Heart left ventricle (tissue), 16 donors: ENCODE data around the gene MAN2A1. TPM values are rescaled to one million over a fixed set of nuclear protein-coding genes. Genes with fewer than 3 reads are reported as not detected.

Source experiments
- ATAC-seq, 4 donors: fragments of 200-7000 bp; cut with Tn5 transposase; one replicate each; pipeline ENCODE4 v1.9.1; 2020 to 2022; ENCODE audit warnings: moderate library complexity in 4 of 4, mild to moderate bottlenecking in 3 of 4, moderate number of reproducible peaks in 1 of 4
- DNase-seq, 5 donors: peaks; one replicate each; pipeline ENCODE4 v3.0.0-alpha.2; 2020
- H3K27ac ChIP-seq, 12 donors: fragments of 200-600 bp; sonication (generic) in 4 of 12; one replicate each; pipeline versions ENCODE4 v1.5.0 to v1.8.0; 2016 to 2022; ENCODE audit warnings: mild to moderate bottlenecking in 2 of 12
- H3K27me3 ChIP-seq, 9 donors: fragments of 200-600 bp; sonication (generic) in 2 of 9; one replicate each; pipeline versions ENCODE4 v1.5.1 to v1.8.0; 2016 to 2022; ENCODE audit warnings: mild to moderate bottlenecking in 3 of 9
- H3K36me3 ChIP-seq, 9 donors: fragments of 200-600 bp; sonication (generic) in 2 of 9; one replicate each; pipeline versions ENCODE4 v1.5.0 to v1.8.0; 2018 to 2022; ENCODE audit warnings: mild to moderate bottlenecking in 2 of 9
- H3K4me1 ChIP-seq, 12 donors: fragments of 200-600 bp; sonication (generic) in 4 of 12; one replicate each; pipeline versions ENCODE4 v1.5.0 to v1.8.0; 2016 to 2022; ENCODE audit warnings: mild to moderate bottlenecking in 3 of 12
- H3K4me3 ChIP-seq, 12 donors: fragments of 200-600 bp; sonication (generic) in 4 of 12; one replicate each; pipeline versions ENCODE4 v1.5.0 to v1.8.0; 2017 to 2022; ENCODE audit warnings: mild to moderate bottlenecking in 9 of 12, moderate library complexity in 4 of 12
- H3K9me3 ChIP-seq, 12 donors: fragments of 200-600 bp; sonication (generic) in 4 of 12; one replicate each; pipeline versions ENCODE4 v1.5.0 to v1.8.0; 2016 to 2022; ENCODE audit warnings: mild to moderate bottlenecking in 1 of 12
- POLR2A ChIP-seq, 2 donors: fragments of 450-650 bp; IDR thresholded peaks; one replicate each; pipeline ENCODE4 v1.6.1; 2017; ENCODE audit warnings: antibody characterized with exemption in 2 of 2, mild to moderate bottlenecking in 2 of 2, moderate library complexity in 2 of 2
- WGBS, 4 donors: extraction: QIAGEN DNeasy Blood & Tissue Kit in 2 of 4; methylation state at CpG; one replicate each; pipeline versions ENCODE4 v1.1.5 to v1.1.7; 2013 to 2018; 5-methylcytosine and 5-hydroxymethylcytosine counted together
- intact Hi-C, 10 donors: fragments of 100-400 bp; cut with DNase I; formaldehyde crosslinking; loops; one replicate each; pipeline versions ENCODE4 v1.11.1 to v1.14.2; 2022
- polyA plus RNA-seq, 2 donors: library from polyadenylated mRNA; stranded (reverse); fragments of 200-250 nt; gene quantifications; one replicate each; pipeline ENCODE4 v1.2.3, GENCODE V29; 2013
- total RNA-seq, 9 donors: library from RNA; depleted of rRNA in 2 of 9; stranded (reverse); fragments of >200 nt in 2 of 9; fragmentation: NEBNext Ultra II Directional in 3 of 9; extraction: Animal tissue kit (Norgen Biotek cat#: 25700) in 3 of 9; gene quantifications; one replicate each; pipeline versions ENCODE4 v1.1.0 to v1.2.4, GENCODE V29; 2016 to 2023
- TF ChIP-seq, protein P1 (sequence below), 12 donors: fragments of 200-600 bp; sonication (generic) in 4 of 12; IDR thresholded peaks; one replicate each; pipeline versions ENCODE4 v1.5.0 to v1.8.0; 2018 to 2022; ENCODE audit warnings: antibody characterized with exemption in 12 of 12, mild to moderate bottlenecking in 5 of 12
- donor health status: ischemic (EF 13 %, LVEDD 7.1; RV severe dilation, severe dysfunction).
- donor health status: healthy with polysubstance abuse.
- donor health status: DM: no; HTN: yes; CAD: no.
- donor health status: DM: no; HTN: no; CAD: no.
- donor health status: ischemic (EF 25% LVEDD 6.9; RV normal size, moderate dysfunction).
- donor health status: ischemic (EF 25% LVEDD 5.7; RV mildly dilated, moderate dysfunction).
- donor health status: healthy.
- donor health status: DM: yes; HTN: yes; CAD: no.
- donor health status: ischemic (EF 35%, LVEDD 5.7; RV mildly dilated, moderate dysfunction).
- donor health status: nonischemic (EF 11% LVEDD 7.7; RV severe dilation, severe dysfunction).
- donor health status: DM: yes; HTN: yes; CAD: no.
- donor health status: PGD.
- donor health status: ischemic (EF 29% LVEDD 5.4; RV normal size, mild dysfunction).
- donor health status: nonischemic (EF 23%, LVEDD 6.1; RV moderate dilation, normal function).

MAN2A1 gene
- total and polyA plus RNA-seq, 11 donors = 2.0 to 22.9 (median 7.8) TPM

DNA sequence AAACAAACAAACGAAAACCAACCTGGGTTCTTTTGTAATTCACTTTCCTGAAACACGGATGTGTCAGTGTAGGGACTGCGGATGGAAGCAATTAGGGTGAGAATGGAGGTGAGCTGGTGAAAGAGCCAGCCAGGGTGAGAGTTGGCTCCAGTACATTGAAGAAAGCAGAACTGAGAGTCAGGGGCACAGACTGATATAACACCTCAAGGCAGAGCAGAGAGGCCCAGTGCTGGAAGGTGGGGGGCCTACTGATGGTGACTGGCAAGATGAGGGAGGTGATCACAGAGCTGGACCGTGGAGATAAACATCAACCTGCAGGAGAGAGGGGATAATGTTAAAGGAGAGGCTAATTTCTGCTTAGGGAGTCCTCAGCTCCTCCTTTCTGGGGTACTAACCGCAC, 221.1 kb downstream of the MAN2A1 start:
- Histone ChIP-seq H3K4me1 (no peaks in the 10 kb centered on the region), H3K4me3 (no peak overlapping the region), H3K9me3 (no peaks in the 10 kb centered on the region), H3K27me3 (no peaks in the 10 kb centered on the region), H3K27ac (no peak overlapping the region), H3K36me3 (no peaks in the 10 kb centered on the region)
- WGBS, 4 donors = 81 to 88% (median 83%) methylated on average over 5 of the region's 5 CpGs
- intact Hi-C loops = no loop called here
- TF ChIP-seq POLR2A (IDR thresholded peaks at IDR 0.05) = no peak
- TF ChIP-seq, protein P1, sequence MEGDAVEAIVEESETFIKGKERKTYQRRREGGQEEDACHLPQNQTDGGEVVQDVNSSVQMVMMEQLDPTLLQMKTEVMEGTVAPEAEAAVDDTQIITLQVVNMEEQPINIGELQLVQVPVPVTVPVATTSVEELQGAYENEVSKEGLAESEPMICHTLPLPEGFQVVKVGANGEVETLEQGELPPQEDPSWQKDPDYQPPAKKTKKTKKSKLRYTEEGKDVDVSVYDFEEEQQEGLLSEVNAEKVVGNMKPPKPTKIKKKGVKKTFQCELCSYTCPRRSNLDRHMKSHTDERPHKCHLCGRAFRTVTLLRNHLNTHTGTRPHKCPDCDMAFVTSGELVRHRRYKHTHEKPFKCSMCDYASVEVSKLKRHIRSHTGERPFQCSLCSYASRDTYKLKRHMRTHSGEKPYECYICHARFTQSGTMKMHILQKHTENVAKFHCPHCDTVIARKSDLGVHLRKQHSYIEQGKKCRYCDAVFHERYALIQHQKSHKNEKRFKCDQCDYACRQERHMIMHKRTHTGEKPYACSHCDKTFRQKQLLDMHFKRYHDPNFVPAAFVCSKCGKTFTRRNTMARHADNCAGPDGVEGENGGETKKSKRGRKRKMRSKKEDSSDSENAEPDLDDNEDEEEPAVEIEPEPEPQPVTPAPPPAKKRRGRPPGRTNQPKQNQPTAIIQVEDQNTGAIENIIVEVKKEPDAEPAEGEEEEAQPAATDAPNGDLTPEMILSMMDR (IDR thresholded peaks at IDR 0.05) = no peak
- DNase-seq = no peak
- no peak for ATAC-seq

DNA sequence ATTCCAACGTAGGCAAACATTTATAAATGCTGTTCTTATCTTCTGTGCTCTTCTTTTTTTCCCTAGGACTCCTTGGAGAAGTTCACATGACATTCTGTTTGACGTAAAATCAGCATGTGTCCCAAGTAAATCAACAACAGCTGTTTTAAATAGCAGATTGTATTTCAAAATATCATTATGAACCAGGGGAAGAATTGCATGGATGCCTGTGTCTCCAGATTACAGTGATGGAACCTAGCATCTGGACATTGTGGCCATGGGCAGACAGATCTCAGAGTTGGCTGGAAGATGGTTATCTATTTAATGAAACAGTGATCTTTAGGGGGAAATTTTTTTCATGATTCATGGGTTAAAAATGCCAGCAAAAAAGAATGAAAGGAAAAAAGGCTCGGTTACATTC, 222.0 kb downstream of the MAN2A1 start:
- DNase-seq (no peak), ATAC-seq (peak in 3 of 4 donors; percentile 32 to 39 (median 33))
- H3K4me1 ChIP-seq = no peaks in the 10 kb centered on the region
- H3K4me3 ChIP-seq = no peak overlapping the region
- no peaks in the 10 kb centered on the region for H3K27me3 ChIP-seq
- TF ChIP-seq, protein P1 (IDR thresholded peaks at IDR 0.05) = no peak
- TF ChIP-seq POLR2A (IDR thresholded peaks at IDR 0.05) = no peak
- 61 to 73% (median 66%) methylated on average over 3 of the region's 3 CpGs for WGBS, 4 donors
- H3K27ac ChIP-seq = peak overlapping the region in 1 of 12 donors; percentile 6
- H3K36me3 ChIP-seq = no peaks in the 10 kb centered on the region
- intact Hi-C loops = no loop called here
- H3K9me3 ChIP-seq = no peaks in the 10 kb centered on the region

DNA sequence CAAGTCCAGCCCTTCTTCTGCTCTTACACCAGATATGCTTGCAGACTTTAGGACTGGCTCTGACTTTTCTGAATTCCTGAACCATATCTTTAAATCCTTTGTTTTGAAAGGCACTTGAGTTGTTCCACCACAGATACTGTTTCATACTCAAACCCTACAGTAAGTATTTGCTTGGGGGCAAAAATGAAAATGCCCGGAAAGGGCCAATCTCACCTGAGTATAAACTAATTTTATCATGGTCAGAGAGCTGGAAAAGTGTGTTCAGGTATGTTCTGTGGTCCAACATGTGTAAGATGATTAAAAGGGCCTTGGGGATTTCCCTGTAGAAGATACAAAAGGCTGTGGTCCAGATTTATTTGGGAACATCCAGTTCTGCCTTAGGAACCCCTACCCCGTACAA, 225.2 kb downstream of the MAN2A1 start:
- intact Hi-C loops = no loop called here
- Histone ChIP-seq H3K27ac (no peak overlapping the region), H3K4me3 (no peak overlapping the region), H3K4me1 (no peaks in the 10 kb centered on the region), H3K9me3 (peaks cover 0 to 6% (median 0%) of the 10 kb centered on the region in 12 donors), H3K36me3 (no peaks in the 10 kb centered on the region), H3K27me3 (no peaks in the 10 kb centered on the region)
- TF ChIP-seq, protein P1 (IDR thresholded peaks at IDR 0.05) = no peak
- TF ChIP-seq POLR2A (IDR thresholded peaks at IDR 0.05) = no peak
- DNase-seq (no peak), ATAC-seq (no peak)
- WGBS, 4 donors = 91 to 98% (median 93%) methylated on average over 2 of the region's 2 CpGs

DNA sequence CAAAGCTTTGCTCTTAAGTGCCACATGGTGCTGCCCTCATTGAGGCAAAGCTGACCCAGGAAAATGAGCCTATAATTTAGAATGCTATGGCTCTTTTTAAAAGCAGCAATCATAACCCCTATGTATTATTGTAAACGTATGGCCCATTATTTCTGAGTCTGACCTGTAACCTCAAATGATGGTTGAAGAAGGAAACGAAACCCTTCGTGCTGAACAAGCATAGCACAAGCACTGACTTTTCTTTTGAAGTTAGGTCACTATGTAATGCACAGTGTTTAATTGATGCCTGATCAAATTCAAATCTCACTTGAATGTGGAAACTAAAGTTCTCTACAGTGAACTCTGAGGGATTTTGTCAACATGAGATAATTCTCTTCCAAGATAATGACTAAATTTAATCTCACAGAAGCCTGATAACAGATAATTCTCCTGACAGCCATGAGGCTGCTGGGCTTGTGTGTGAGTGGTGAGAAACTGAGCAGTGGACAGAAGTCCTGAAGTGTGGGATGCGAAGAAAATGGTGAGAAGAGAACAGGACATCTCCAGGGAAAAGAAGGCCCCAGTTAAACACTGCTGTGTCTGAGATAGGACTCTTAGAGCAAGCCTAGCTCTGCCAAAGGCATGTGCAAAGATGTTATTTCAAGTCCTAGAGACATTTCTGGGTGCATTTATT, 226.9 kb downstream of the MAN2A1 start:
- WGBS, 4 donors = 64 to 69% (median 67%) methylated on average over 4 of the region's 4 CpGs

More for the DNA sequence above, 226.9 kb downstream of the MAN2A1 start:
- peaks cover 0 to 2% (median 0%) of the 10 kb centered on the region in 12 donors for H3K4me1 ChIP-seq
- DNase-seq (no peak), ATAC-seq (peak in 1 of 4 donors; percentile 60)
- H3K27me3 ChIP-seq = no peaks in the 10 kb centered on the region
- H3K27ac ChIP-seq = no peak overlapping the region
- no peak overlapping the region for H3K4me3 ChIP-seq
- H3K36me3 ChIP-seq = no peaks in the 10 kb centered on the region
- intact Hi-C loops = no loop called here
- H3K9me3 ChIP-seq = peaks cover 0 to 6% (median 0%) of the 10 kb centered on the region in 12 donors
- TF ChIP-seq, protein P1 (IDR thresholded peaks at IDR 0.05) = no peak
- TF ChIP-seq POLR2A (IDR thresholded peaks at IDR 0.05) = no peak
